Activated T-cell treated with anti-CD3 and anti-CD28 coated beads, Interleukin-2, amount 50 U/mL, for 72 hours (primary cell): ENCODE data around the gene PLEKHG4B. TPM values are rescaled to one million over a fixed set of nuclear protein-coding genes. Genes with fewer than 3 reads are reported as not detected.
"Not testable (repeated sequence)": the region's sequence is repeated elsewhere in the genome, so short reads cannot be mapped to it uniquely, and the experiment has no call there.

ENCODE experiments used
- ATAC-seq, 2 donors: fragments of 150-1000 bp; cut with Tn5 transposase; replicated peaks in 1 of 2; 2 replicates each; pipeline ENCODE4 v1.10.0; 2021; ENCODE audit warnings: moderate library complexity in 2 of 2, mild to moderate bottlenecking in 1 of 2
- DNase-seq, 2 donors: peaks; one replicate each; pipeline ENCODE4 v3.0.0; 2021 to 2022; ENCODE audit warnings: mixed read lengths in 1 of 2
- H3K27ac Mint-ChIP-seq: one replicate; pipeline ENCODE4 v1.8.0; 2022; ENCODE audit warnings: mild to moderate bottlenecking, moderate library complexity, mixed read lengths
- H3K27me3 Mint-ChIP-seq: one replicate; pipeline ENCODE4 v1.8.0; 2022; ENCODE audit warnings: low read depth, mixed read lengths
- H3K36me3 Mint-ChIP-seq, 2 donors: one replicate each; pipeline ENCODE4 v1.8.0; 2022; ENCODE audit warnings: mixed read lengths in 2 of 2, mild to moderate bottlenecking in 1 of 2; ENCODE audit not compliant: insufficient read depth in 2 of 2
- H3K4me1 Mint-ChIP-seq: one replicate; pipeline ENCODE4 v1.8.0; 2022; ENCODE audit warnings: low read depth, mixed read lengths
- H3K4me3 Mint-ChIP-seq, 2 donors: one replicate each; pipeline ENCODE4 v1.8.0; 2022; ENCODE audit warnings: mild to moderate bottlenecking in 2 of 2, mixed read lengths in 2 of 2, moderate library complexity in 2 of 2
- H3K9me3 Mint-ChIP-seq, 2 donors: one replicate each; pipeline ENCODE4 v1.8.0; 2022; ENCODE audit warnings: mixed read lengths in 2 of 2
- total RNA-seq, 2 donors: library from RNA; stranded (reverse); gene quantifications; one replicate each; pipeline ENCODE4 v1.2.3, GENCODE V29; 2022

PLEKHG4B gene
- total RNA-seq: not detected

GRCh38 chr5:91556-92263 is at the start of gene PLEKHG4B:
Gene PLEKHG4B, plus strand, starts transcription at chr5:92168. Its CDS starts 64 bp downstream, at chr5:92232.
- peaks cover 69% of the 10 kb centered on the region for H3K27me3 Mint-ChIP-seq
- no peaks in the 10 kb centered on the region for H3K36me3 Mint-ChIP-seq
- peak within 1 kb of the TSS; percentile 36 to 75 for H3K4me3 Mint-ChIP-seq
- peak in 1 of 2 donors; percentile 9 for DNase-seq
- peak in 1 of 2 donors; percentile 30 for ATAC-seq
- H3K27ac Mint-ChIP-seq: no peak within 1 kb of the TSS
- no peaks in the 10 kb centered on the region for H3K9me3 Mint-ChIP-seq
- peaks cover 5% of the 10 kb centered on the region for H3K4me1 Mint-ChIP-seq

GRCh38 chr5:42250-42649 is 49.7 kb upstream of the PLEKHG4B start:
- Mint-ChIP-seq H3K4me1 (no peaks in the 10 kb centered on the region), H3K9me3 (no peaks in the 10 kb centered on the region), H3K36me3 (no peaks in the 10 kb centered on the region), H3K27ac (no peak overlapping the region), H3K4me3 (no peak overlapping the region), H3K27me3 (peaks cover 33% of the 10 kb centered on the region)
- no peak for DNase-seq
- no peak for ATAC-seq

- Mint-ChIP-seq H3K27me3 (peaks cover 38% of the 10 kb centered on the region), H3K36me3 (peaks cover 3 to 4% of the 10 kb centered on the region in 2 donors), H3K9me3 (peaks cover 0 to 3% of the 10 kb centered on the region in 2 donors), H3K4me1 (peaks cover 5% of the 10 kb centered on the region), H3K4me3 (no peak overlapping the region), H3K27ac (no peak overlapping the region)
- ATAC-seq: no peak
- no peak for DNase-seq
These were observed 43.8 kb upstream of the PLEKHG4B start for GRCh38 chr5:48192-48591.

- not testable (repeated sequence) for H3K4me1 Mint-ChIP-seq, DNase-seq, ATAC-seq
These were observed 42.4 kb upstream of the PLEKHG4B start for GRCh38 chr5:49530-49929.

GRCh38 chr5:49953-50544 is 41.9 kb upstream of the PLEKHG4B start:
- ATAC-seq (no peak), DNase-seq (no peak)
- H3K36me3 Mint-ChIP-seq: peaks cover 3 to 4% of the 10 kb centered on the region in 2 donors
- H3K27me3 Mint-ChIP-seq: peaks cover 40% of the 10 kb centered on the region
- H3K4me1 Mint-ChIP-seq: peaks cover 5% of the 10 kb centered on the region
- H3K9me3 Mint-ChIP-seq: peaks cover 0 to 3% of the 10 kb centered on the region in 2 donors
- no peak overlapping the region for H3K4me3 Mint-ChIP-seq
- H3K27ac Mint-ChIP-seq: no peak overlapping the region

More at GRCh38 chr5:49530-49929, 42.4 kb upstream of the PLEKHG4B start:
- not testable (repeated sequence) for H3K27ac Mint-ChIP-seq, H3K36me3 Mint-ChIP-seq, H3K4me3 Mint-ChIP-seq, H3K9me3 Mint-ChIP-seq
- H3K27me3 Mint-ChIP-seq: peaks cover 38% of the 10 kb centered on the region

GRCh38 chr5:50724-51499 is 41.1 kb upstream of the PLEKHG4B start:
- H3K36me3 Mint-ChIP-seq: peaks cover 3 to 4% of the 10 kb centered on the region in 2 donors
- ATAC-seq (no peak), DNase-seq (no peak)
- H3K4me1 Mint-ChIP-seq: peaks cover 5% of the 10 kb centered on the region
- peaks cover 0 to 3% of the 10 kb centered on the region in 2 donors for H3K9me3 Mint-ChIP-seq
- peaks cover 40% of the 10 kb centered on the region for H3K27me3 Mint-ChIP-seq
- H3K27ac Mint-ChIP-seq: no peak overlapping the region
- no peak overlapping the region for H3K4me3 Mint-ChIP-seq

GRCh38 chr5:51500-51823 is 40.5 kb upstream of the PLEKHG4B start:
- H3K4me3 Mint-ChIP-seq: no peak overlapping the region
- DNase-seq (no peak), ATAC-seq (no peak)
- H3K36me3 Mint-ChIP-seq: peaks cover 3 to 4% of the 10 kb centered on the region in 2 donors
- H3K9me3 Mint-ChIP-seq: peaks cover 0 to 3% of the 10 kb centered on the region in 2 donors
- peaks cover 5% of the 10 kb centered on the region for H3K4me1 Mint-ChIP-seq
- H3K27ac Mint-ChIP-seq: no peak overlapping the region
- H3K27me3 Mint-ChIP-seq: peaks cover 41% of the 10 kb centered on the region

- H3K4me3 Mint-ChIP-seq: peak overlapping the region; percentile 63 to 77
- H3K27ac Mint-ChIP-seq: no peak overlapping the region
- peak; percentile 75 to 77 for ATAC-seq
- peaks cover 3 to 4% of the 10 kb centered on the region in 2 donors for H3K36me3 Mint-ChIP-seq
- H3K4me1 Mint-ChIP-seq: peaks cover 5% of the 10 kb centered on the region
- H3K9me3 Mint-ChIP-seq: peaks cover 0 to 3% of the 10 kb centered on the region in 2 donors
- DNase-seq: peak; percentile 37 to 51
- peaks cover 51% of the 10 kb centered on the region for H3K27me3 Mint-ChIP-seq
These were observed 38.4 kb upstream of the PLEKHG4B start for GRCh38 chr5:53381-54174.

- H3K27ac Mint-ChIP-seq: no peak overlapping the region
- peaks cover 3 to 4% of the 10 kb centered on the region in 2 donors for H3K36me3 Mint-ChIP-seq
- ATAC-seq (no peak), DNase-seq (no peak)
- H3K4me3 Mint-ChIP-seq: peak overlapping the region; percentile 63 to 77
- peaks cover 5% of the 10 kb centered on the region for H3K4me1 Mint-ChIP-seq
- H3K27me3 Mint-ChIP-seq: peaks cover 50% of the 10 kb centered on the region
- H3K9me3 Mint-ChIP-seq: peaks cover 0 to 3% of the 10 kb centered on the region in 2 donors
These were observed 37.7 kb upstream of the PLEKHG4B start for GRCh38 chr5:54175-54730.

GRCh38 chr5:54876-55569 is 36.9 kb upstream of the PLEKHG4B start:
- H3K27ac Mint-ChIP-seq: no peak overlapping the region
- H3K9me3 Mint-ChIP-seq: peaks cover 0 to 3% of the 10 kb centered on the region in 2 donors
- peaks cover 3 to 4% of the 10 kb centered on the region in 2 donors for H3K36me3 Mint-ChIP-seq
- DNase-seq: no peak
- peaks cover 5% of the 10 kb centered on the region for H3K4me1 Mint-ChIP-seq
- H3K27me3 Mint-ChIP-seq: peaks cover 55% of the 10 kb centered on the region
- ATAC-seq: no peak
- peak overlapping the region; percentile 14 to 39 for H3K4me3 Mint-ChIP-seq

- Mint-ChIP-seq H3K27me3 (peaks cover 46% of the 10 kb centered on the region), H3K27ac (no peak overlapping the region), H3K9me3 (no peaks in the 10 kb centered on the region), H3K4me1 (peaks cover 5% of the 10 kb centered on the region), H3K36me3 (peaks cover 0 to 4% of the 10 kb centered on the region in 2 donors), H3K4me3 (no peak overlapping the region)
- ATAC-seq (peak in 1 of 2 donors; percentile 24), DNase-seq (peak in 1 of 2 donors; percentile 16)
These were observed 35.2 kb upstream of the PLEKHG4B start for GRCh38 chr5:56561-57290.
